MM.1S (cell line): ENCODE measurements around the gene SLC36A4.

Experiments used
- DNase-seq: peaks from one replicate; pipeline ENCODE4 v3.0.0-alpha.2; 2015
- H2AFZ ChIP-seq: fragments of 300-600 bp; sonication (generic); 2 replicates; pipeline ENCODE4 v1.6.0; 2016; ENCODE audit warnings: antibody characterized with exemption, low read length
- H3F3A ChIP-seq: fragments of 300-600 bp; sonication (generic); 2 replicates; pipeline ENCODE4 v1.6.1; 2016; ENCODE audit warnings: mild to moderate bottlenecking, antibody characterized with exemption, low read length, moderate library complexity, mixed read lengths; ENCODE audit not compliant: insufficient read depth
- H3K27ac ChIP-seq: fragments of 300-600 bp; sonication (generic); 2 replicates; pipeline ENCODE4 v1.5.1; 2016; ENCODE audit warnings: mild to moderate bottlenecking, low read length
- H3K27me3 ChIP-seq: fragments of 300-600 bp; sonication (generic); replicated peaks from 2 replicates; pipeline ENCODE4 v1.6.0; 2016; ENCODE audit warnings: low read length; ENCODE audit not compliant: insufficient read depth
- H3K36me3 ChIP-seq: fragments of 300-600 bp; sonication (generic); replicated peaks from 2 replicates; pipeline ENCODE4 v1.6.1; 2016; ENCODE audit warnings: mild to moderate bottlenecking, low read length, mixed read lengths; ENCODE audit not compliant: insufficient read depth
- H3K4me1 ChIP-seq: fragments of 300-600 bp; sonication (generic); 2 replicates; pipeline ENCODE4 v1.6.1; 2016; ENCODE audit warnings: low read length, mixed read lengths
- H3K4me2 ChIP-seq: fragments of 300-600 bp; sonication (generic); 2 replicates; pipeline ENCODE4 v1.6.0; 2016; ENCODE audit warnings: low read depth, low read length
- H3K4me3 ChIP-seq: fragments of 300-600 bp; sonication (generic); 2 replicates; pipeline ENCODE4 v1.5.1; 2016; ENCODE audit warnings: low read length, mixed read lengths
- H3K79me2 ChIP-seq: fragments of 300-600 bp; sonication (generic); 2 replicates; pipeline ENCODE4 v1.6.1; 2016; ENCODE audit warnings: mixed run types, low read length, mixed read lengths
- H3K9ac ChIP-seq: fragments of 300-600 bp; sonication (generic); 2 replicates; pipeline ENCODE4 v1.6.1; 2016; ENCODE audit warnings: low read length, mixed read lengths
- H3K9me2 ChIP-seq: fragments of 300-600 bp; sonication (generic); replicated peaks from 2 replicates; pipeline ENCODE4 v1.6.1; 2016; ENCODE audit warnings: mild to moderate bottlenecking, low read length, mixed read lengths; ENCODE audit not compliant: insufficient read depth
- H3K9me3 ChIP-seq: fragments of 300-600 bp; sonication (generic); replicated peaks from 2 replicates; pipeline ENCODE4 v1.6.1; 2016; ENCODE audit warnings: mild to moderate bottlenecking, low read length, mixed read lengths; ENCODE audit not compliant: insufficient read depth
- H4K20me1 ChIP-seq: fragments of 300-600 bp; sonication (generic); 2 replicates; pipeline ENCODE4 v1.6.1; 2016; ENCODE audit warnings: mild to moderate bottlenecking, low read length, moderate library complexity, mixed read lengths; ENCODE audit not compliant: insufficient read depth
- EZH2 ChIP-seq: fragments of 300-600 bp; sonication (generic); optimal IDR thresholded peaks from 2 replicates; pipeline ENCODE3; 2017; ENCODE audit warnings: low read depth, mild to moderate bottlenecking, antibody characterized with exemption, low read length, mixed read lengths
- EZH2phosphoT487 ChIP-seq: fragments of 300-600 bp; sonication (generic); IDR thresholded peaks from 2 replicates; pipeline ENCODE4 v1.6.1; 2018; ENCODE audit warnings: antibody characterized with exemption, low read length
- TF ChIP-seq, protein P1 (sequence below): fragments of 300-600 bp; sonication (generic); IDR thresholded peaks from 2 replicates; pipeline ENCODE4 v1.5.1; 2016; ENCODE audit warnings: antibody characterized with exemption, low read length, mixed read lengths

SLC36A4 gene

DNA sequence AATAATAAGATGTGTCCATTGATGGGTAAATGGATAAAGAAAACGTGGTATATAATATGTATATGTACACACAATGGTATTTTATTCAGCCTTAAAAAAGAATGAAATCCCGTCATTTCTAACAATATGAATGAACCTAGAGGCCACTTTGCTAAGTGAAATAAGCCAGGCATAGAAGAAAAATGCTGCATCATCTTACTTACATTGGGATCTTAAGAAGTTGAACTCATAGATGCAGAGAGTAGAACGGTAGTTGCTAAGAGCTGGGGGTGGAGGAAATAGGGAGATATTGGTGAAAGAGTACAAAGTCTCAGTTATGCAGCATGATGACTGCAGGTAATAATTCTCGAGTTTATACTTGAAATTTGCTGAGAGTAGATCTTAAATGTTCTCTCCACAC, 14.3 kb upstream of the SLC36A4 start:
- Histone ChIP-seq H3F3A (no peaks in the 10 kb centered on the region), H3K4me1 (no peaks in the 10 kb centered on the region), H3K79me2 (no peaks in the 10 kb centered on the region), H3K9ac (no peak overlapping the region), H4K20me1 (no peaks in the 10 kb centered on the region), H3K9me2 (no peaks in the 10 kb centered on the region), H3K27me3 (no peaks in the 10 kb centered on the region), H2AFZ (no peak overlapping the region), H3K27ac (no peak overlapping the region), H3K9me3 (no peaks in the 10 kb centered on the region), H3K36me3 (no peaks in the 10 kb centered on the region), H3K4me2 (no peak overlapping the region), H3K4me3 (no peak overlapping the region)
- TF ChIP-seq EZH2phosphoT487: no peak
- TF ChIP-seq EZH2: no peak
- TF ChIP-seq, protein P1, sequence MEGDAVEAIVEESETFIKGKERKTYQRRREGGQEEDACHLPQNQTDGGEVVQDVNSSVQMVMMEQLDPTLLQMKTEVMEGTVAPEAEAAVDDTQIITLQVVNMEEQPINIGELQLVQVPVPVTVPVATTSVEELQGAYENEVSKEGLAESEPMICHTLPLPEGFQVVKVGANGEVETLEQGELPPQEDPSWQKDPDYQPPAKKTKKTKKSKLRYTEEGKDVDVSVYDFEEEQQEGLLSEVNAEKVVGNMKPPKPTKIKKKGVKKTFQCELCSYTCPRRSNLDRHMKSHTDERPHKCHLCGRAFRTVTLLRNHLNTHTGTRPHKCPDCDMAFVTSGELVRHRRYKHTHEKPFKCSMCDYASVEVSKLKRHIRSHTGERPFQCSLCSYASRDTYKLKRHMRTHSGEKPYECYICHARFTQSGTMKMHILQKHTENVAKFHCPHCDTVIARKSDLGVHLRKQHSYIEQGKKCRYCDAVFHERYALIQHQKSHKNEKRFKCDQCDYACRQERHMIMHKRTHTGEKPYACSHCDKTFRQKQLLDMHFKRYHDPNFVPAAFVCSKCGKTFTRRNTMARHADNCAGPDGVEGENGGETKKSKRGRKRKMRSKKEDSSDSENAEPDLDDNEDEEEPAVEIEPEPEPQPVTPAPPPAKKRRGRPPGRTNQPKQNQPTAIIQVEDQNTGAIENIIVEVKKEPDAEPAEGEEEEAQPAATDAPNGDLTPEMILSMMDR: no peak
- no peak for DNase-seq

DNA sequence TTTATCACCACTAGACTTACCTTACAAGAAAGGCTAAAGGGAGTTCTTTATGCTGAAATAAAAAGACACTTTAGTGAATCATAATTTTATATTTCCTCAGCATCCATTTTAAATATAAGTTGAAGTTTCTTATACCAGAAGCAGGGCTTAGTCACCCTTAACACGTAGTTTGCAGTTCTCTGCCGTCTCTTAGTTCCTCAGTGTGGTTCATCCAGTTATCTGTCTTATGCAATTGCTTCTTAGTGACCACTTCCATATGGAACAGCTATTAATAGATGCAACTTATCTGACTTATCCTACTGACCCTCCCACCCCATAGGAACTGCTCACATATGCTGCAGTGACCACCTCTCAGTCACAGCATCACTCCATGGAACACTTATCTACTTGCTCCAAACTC, 11.7 kb upstream of the SLC36A4 start:
- Histone ChIP-seq H3K79me2 (no peaks in the 10 kb centered on the region), H3K4me1 (no peaks in the 10 kb centered on the region), H3K4me2 (no peak overlapping the region), H3K36me3 (no peaks in the 10 kb centered on the region), H3K9me2 (no peaks in the 10 kb centered on the region), H2AFZ (no peak overlapping the region), H3K9ac (no peak overlapping the region), H3K27ac (no peak overlapping the region), H3F3A (no peaks in the 10 kb centered on the region), H3K9me3 (no peaks in the 10 kb centered on the region), H3K27me3 (no peaks in the 10 kb centered on the region), H4K20me1 (no peaks in the 10 kb centered on the region), H3K4me3 (no peak overlapping the region)
- no peak for DNase-seq
- TF ChIP-seq, protein P1: no peak
- TF ChIP-seq EZH2 (no peak), EZH2phosphoT487 (no peak)

DNA sequence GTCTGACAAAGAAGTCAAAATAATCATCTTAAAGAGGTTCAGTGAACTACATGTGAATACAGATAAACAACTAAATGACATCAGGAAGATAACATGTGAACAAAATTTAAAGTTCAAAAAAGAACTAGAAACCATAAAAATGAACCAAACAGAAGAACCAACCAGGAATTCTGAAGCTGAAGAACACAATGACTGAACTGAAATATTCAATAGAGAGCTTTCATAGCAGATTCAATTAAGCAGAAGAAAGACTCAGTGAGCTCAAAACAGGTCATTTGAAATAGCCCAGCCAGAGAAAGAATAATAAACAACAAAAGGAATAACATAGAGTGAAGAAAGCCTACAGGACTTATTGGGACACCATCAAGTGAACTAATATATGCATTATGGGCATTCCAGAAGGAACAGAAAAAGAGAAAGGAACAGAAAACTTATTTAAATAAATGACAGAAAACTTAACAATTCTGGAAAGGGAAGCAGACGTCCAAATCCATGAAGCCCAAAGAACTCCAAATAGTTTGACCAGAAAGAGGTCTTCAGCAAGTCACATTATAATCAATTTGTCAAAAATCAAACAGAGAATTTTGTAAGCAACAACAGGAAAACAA, 11.0 kb upstream of the SLC36A4 start:
- Histone ChIP-seq H4K20me1 (no peaks in the 10 kb centered on the region), H3K27ac (no peak overlapping the region)

More for the DNA sequence above, 11.0 kb upstream of the SLC36A4 start:
- H3K36me3 ChIP-seq: no peaks in the 10 kb centered on the region
- H3F3A ChIP-seq: no peaks in the 10 kb centered on the region
- TF ChIP-seq EZH2 (no peak), EZH2phosphoT487 (no peak)
- TF ChIP-seq, protein P1: no peak
- no peak for DNase-seq
- no peaks in the 10 kb centered on the region for H3K27me3 ChIP-seq
- H3K9ac ChIP-seq: no peak overlapping the region
- no peak overlapping the region for H3K4me3 ChIP-seq
- no peaks in the 10 kb centered on the region for H3K79me2 ChIP-seq
- H3K9me3 ChIP-seq: no peaks in the 10 kb centered on the region
- H3K4me2 ChIP-seq: no peak overlapping the region
- no peaks in the 10 kb centered on the region for H3K4me1 ChIP-seq
- H3K9me2 ChIP-seq: no peaks in the 10 kb centered on the region
- H2AFZ ChIP-seq: no peak overlapping the region
